Psoas muscle (tissue), 8 donors: ENCODE measurements around the gene MSANTD4. TPM values are rescaled to one million over a fixed set of nuclear protein-coding genes. Genes with fewer than 3 reads are reported as not detected.

ENCODE experiments used
- ATAC-seq, 4 donors: fragments of 200-7000 bp; cut with Tn5 transposase; one replicate each; pipeline ENCODE4 v1.9.1; 2020; ENCODE audit warnings: moderate library complexity in 3 of 4, mild to moderate bottlenecking in 2 of 4
- DNase-seq, 2 donors: peaks; one replicate each; pipeline ENCODE4 v3.0.0-alpha.2; 2020
- H3K27ac ChIP-seq: fragments of 200-600 bp; one replicate; pipeline ENCODE4 v1.8.0; 2022
- H3K27me3 ChIP-seq, 3 donors: fragments of 200-600 bp in 1 of 3; one replicate each; pipeline versions ENCODE4 v1.6.1 to v1.8.0; 2013 to 2022; ENCODE audit warnings: low read length in 2 of 3, mild to moderate bottlenecking in 2 of 3, moderate library complexity in 1 of 3; ENCODE audit not compliant: insufficient read depth in 3 of 3
- H3K36me3 ChIP-seq, 2 donors: fragments of 200-600 bp in 1 of 2; one replicate each; pipeline versions ENCODE4 v1.6.1 to v1.8.0; 2013 to 2022; ENCODE audit warnings: low read depth in 1 of 2, mild to moderate bottlenecking in 1 of 2, moderate library complexity in 1 of 2; ENCODE audit not compliant: insufficient read depth in 1 of 2
- H3K4me1 ChIP-seq: fragments of 200-600 bp; one replicate; pipeline ENCODE4 v1.8.0; 2022
- H3K4me3 ChIP-seq: fragments of 200-600 bp; one replicate; pipeline ENCODE4 v1.8.0; 2022; ENCODE audit warnings: mild to moderate bottlenecking
- H3K9me3 ChIP-seq: fragments of 200-600 bp; one replicate; pipeline ENCODE4 v1.8.0; 2022
- WGBS, 3 donors: extraction: QIAGEN DNeasy Blood & Tissue Kit; methylation state at CpG; one replicate each; pipeline versions ENCODE4 v1.1.6 to v1.1.7; 2013; 5-methylcytosine and 5-hydroxymethylcytosine counted together
- intact Hi-C, 2 donors: fragments of 100-400 bp; cut with DNase I; formaldehyde crosslinking; loops; one replicate each; pipeline versions ENCODE4 v1.11.0 to v1.14.2; 2022
- polyA plus RNA-seq, 3 donors: library from polyadenylated mRNA; stranded (reverse); fragments of 200-250 nt; gene quantifications; one replicate each; pipeline ENCODE4 v1.2.3, GENCODE V29; 2013
- total RNA-seq, 4 donors: library from RNA; stranded (reverse); fragmentation: NEBNext Ultra II Directional in 2 of 4; extraction: Animal tissue kit (Norgen Biotek cat#: 25700) in 2 of 4; gene quantifications; one replicate each; pipeline versions ENCODE4 v1.2.1 to v1.2.4, GENCODE V29; 2021 to 2023
- TF ChIP-seq, protein P1 (sequence below): fragments of 200-600 bp; IDR thresholded peaks from one replicate; pipeline ENCODE4 v1.8.0; 2022; ENCODE audit warnings: antibody characterized with exemption
- donor health status: healthy with polysubstance abuse.
- donor health status: DM: no; HTN: no; CAD: no; lungs with moderate emphysema.
- donor health status: Bipolar disorder and iron deficiency.
- donor health status: healthy.
- donor health status: DM: yes; HTN: yes; CAD: no.
- donor health status: DM: no; HTN: no; CAD: no.
- donor health status: DM: no; HTN: no; CAD: no.
- donor health status: DM: yes; HTN: yes; CAD: no.

The MSANTD4 gene
- total and polyA plus RNA-seq, 7 donors = 9.7 to 31.3 (median 15.4) TPM

DNA sequence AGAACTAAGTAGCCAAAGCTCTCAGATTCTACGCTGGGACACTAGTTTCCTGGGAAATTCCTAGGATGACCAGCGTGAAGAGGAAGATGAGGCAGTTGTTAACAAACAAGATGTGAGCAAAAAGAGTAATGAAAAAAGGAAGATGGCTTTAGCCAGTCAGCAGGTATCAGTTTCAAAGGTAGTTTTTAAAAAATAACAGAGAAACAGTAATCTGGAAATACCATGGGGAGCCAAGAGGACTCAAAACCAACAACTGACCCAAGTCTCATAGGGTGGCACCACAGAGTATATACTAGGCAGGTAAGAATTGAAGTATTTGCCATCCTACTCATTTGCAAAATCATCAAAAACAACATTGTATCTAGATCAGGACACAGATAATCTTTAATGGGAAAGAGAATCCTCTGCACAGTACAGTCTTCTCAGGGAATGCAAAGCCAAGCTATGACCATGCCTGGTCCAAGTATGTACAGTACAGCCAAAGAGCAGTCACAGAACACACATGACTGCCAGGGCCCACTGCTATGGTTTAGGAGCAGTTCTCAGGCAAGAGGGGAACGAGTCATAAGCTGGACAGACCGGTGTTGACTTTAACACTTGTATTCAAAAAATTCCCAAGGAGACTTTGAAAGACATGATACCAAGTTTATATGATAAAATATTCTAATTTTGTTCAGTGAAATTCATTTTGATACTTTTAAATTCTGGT lies 20.6 kb downstream of the MSANTD4 start:
- TF ChIP-seq, protein P1, sequence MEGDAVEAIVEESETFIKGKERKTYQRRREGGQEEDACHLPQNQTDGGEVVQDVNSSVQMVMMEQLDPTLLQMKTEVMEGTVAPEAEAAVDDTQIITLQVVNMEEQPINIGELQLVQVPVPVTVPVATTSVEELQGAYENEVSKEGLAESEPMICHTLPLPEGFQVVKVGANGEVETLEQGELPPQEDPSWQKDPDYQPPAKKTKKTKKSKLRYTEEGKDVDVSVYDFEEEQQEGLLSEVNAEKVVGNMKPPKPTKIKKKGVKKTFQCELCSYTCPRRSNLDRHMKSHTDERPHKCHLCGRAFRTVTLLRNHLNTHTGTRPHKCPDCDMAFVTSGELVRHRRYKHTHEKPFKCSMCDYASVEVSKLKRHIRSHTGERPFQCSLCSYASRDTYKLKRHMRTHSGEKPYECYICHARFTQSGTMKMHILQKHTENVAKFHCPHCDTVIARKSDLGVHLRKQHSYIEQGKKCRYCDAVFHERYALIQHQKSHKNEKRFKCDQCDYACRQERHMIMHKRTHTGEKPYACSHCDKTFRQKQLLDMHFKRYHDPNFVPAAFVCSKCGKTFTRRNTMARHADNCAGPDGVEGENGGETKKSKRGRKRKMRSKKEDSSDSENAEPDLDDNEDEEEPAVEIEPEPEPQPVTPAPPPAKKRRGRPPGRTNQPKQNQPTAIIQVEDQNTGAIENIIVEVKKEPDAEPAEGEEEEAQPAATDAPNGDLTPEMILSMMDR = no peak
- Histone ChIP-seq H3K9me3 (peaks cover 4% of the 10 kb centered on the region), H3K27ac (no peak overlapping the region), H3K4me3 (no peak overlapping the region), H3K4me1 (no peaks in the 10 kb centered on the region), H3K27me3 (no peaks in the 10 kb centered on the region), H3K36me3 (peaks cover 0 to 9% of the 10 kb centered on the region in 2 donors)
- ATAC-seq = no peak
- DNase-seq = no peak
- 93 to 95% (median 94%) methylated on average over 4 of the region's 4 CpGs for WGBS, 3 donors
- intact Hi-C loops = no loop called here

DNA sequence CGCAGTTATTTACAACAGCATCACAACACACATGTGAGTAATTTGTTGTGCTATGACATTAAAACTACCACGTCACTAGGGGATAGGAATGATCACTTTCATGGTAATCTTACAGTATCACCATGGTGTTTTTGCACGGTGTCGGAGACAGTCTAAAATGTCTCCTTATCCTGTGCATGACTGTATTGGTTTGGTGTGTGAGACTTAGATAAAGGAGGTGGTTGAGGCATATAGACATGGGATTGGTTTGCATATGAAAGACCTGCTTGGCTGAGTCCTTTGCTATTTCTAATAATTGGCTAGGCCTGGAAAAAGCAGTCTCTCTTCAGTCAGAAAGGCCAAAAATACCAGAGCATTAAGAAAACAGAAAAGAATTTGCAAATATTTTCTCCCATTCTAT lies 30.2 kb downstream of the MSANTD4 start:
- TF ChIP-seq, protein P1 = no peak
- no peak for ATAC-seq
- H3K4me1 ChIP-seq = no peaks in the 10 kb centered on the region
- WGBS, 3 donors = 94 to 97% (median 95%) methylated on average over 4 of the region's 4 CpGs
- no peak for DNase-seq
- peaks cover 3 to 16% of the 10 kb centered on the region in 2 donors for H3K36me3 ChIP-seq
- intact Hi-C loops = no loop called here
- no peak overlapping the region for H3K27ac ChIP-seq
- H3K9me3 ChIP-seq = no peaks in the 10 kb centered on the region
- H3K4me3 ChIP-seq = no peak overlapping the region
- H3K27me3 ChIP-seq = no peaks in the 10 kb centered on the region

DNA sequence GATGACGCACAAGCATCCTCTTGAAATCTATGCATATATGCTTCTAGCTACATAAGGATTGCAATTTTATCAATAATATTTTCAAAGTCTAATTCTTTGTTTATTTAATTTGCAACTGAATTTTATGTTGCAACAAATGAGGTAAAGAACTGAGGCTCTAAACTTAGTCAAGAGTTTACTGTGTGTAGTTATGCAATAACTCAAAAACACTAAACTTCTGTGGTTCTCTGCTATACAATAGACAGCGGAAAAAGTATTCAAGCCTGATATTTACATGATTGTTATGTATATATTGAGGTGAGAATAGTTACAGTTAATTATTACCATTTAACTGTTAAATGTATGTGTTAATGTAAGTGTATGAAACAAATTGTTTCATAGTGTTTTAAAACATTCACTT lies 32.9 kb downstream of the MSANTD4 start:
- WGBS, 3 donors = 92 to 96% (median 95%) methylated on average over 2 of the region's 2 CpGs
- intact Hi-C loops = no loop called here
- H3K4me1 ChIP-seq = no peaks in the 10 kb centered on the region
- H3K4me3 ChIP-seq = no peak overlapping the region
- TF ChIP-seq, protein P1 = no peak
- ATAC-seq = no peak
- H3K27ac ChIP-seq = no peak overlapping the region
- H3K36me3 ChIP-seq = peaks cover 0 to 2% of the 10 kb centered on the region in 2 donors
- no peaks in the 10 kb centered on the region for H3K27me3 ChIP-seq
- DNase-seq = no peak
- H3K9me3 ChIP-seq = no peaks in the 10 kb centered on the region

DNA sequence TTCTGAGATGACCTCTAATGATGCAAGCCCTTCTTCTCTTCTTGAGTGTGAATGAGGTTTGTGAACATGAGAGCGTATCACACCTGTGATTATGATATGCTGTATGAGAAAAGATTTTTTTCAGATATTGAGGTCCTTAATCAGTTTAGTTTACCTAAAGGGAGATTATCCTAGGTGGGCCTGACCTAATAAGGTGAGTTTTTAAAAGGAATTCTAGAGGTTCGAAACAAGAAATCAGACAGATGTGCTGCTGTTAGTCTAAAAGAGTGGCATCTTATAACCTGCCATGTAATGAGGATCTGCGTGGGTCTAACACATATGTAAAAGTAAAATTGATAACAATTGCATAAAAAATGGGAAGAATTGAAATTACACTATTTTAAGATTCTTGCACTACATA lies 33.8 kb downstream of the MSANTD4 start:
- no peaks in the 10 kb centered on the region for H3K4me1 ChIP-seq
- TF ChIP-seq, protein P1 = no peak
- H3K27ac ChIP-seq = no peak overlapping the region
- no peak for ATAC-seq
- H3K27me3 ChIP-seq = no peaks in the 10 kb centered on the region
- 92 to 98% (median 97%) methylated on average over 3 of the region's 3 CpGs for WGBS, 3 donors
- no peak overlapping the region for H3K4me3 ChIP-seq
- intact Hi-C loops = no loop called here
- no peak for DNase-seq
- no peaks in the 10 kb centered on the region for H3K36me3 ChIP-seq
- no peaks in the 10 kb centered on the region for H3K9me3 ChIP-seq

DNA sequence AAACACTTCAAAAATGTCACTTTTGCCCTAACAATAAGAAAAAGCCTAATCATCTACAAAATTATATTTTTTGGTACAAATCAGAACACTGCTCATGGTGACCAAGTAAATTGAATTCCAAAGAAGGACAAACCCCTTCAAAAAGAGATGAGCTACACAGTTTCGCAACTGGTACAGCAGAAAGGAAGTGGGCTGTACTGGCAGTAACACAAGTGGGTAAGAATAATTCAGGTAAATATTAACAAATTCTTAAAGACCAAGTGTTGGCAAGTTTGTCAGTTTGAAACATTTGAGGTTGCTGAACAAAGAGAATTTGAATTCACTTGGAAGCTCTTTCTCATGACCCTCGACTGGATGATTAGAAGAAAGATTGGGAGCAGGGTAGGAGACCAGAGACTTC lies 35.5 kb downstream of the MSANTD4 start:
- Histone ChIP-seq H3K4me1 (no peaks in the 10 kb centered on the region), H3K27ac (no peak overlapping the region), H3K9me3 (no peaks in the 10 kb centered on the region), H3K36me3 (no peaks in the 10 kb centered on the region), H3K4me3 (no peak overlapping the region), H3K27me3 (no peaks in the 10 kb centered on the region)
- TF ChIP-seq, protein P1 = no peak
- WGBS, 3 donors = 86 to 95% (median 88%) methylated on average over 2 of the region's 2 CpGs
- no peak for DNase-seq
- no peak for ATAC-seq
- intact Hi-C loops = no loop called here
